ENCODE measurements around the gene AREL1. TPM values are rescaled to one million over a fixed set of nuclear protein-coding genes. Genes with fewer than 3 reads are reported as not detected.

Gene AREL1
- total and polyA plus RNA-seq, 2 donors from 2014 or later = 13.5 to 42.3 TPM

DNA sequence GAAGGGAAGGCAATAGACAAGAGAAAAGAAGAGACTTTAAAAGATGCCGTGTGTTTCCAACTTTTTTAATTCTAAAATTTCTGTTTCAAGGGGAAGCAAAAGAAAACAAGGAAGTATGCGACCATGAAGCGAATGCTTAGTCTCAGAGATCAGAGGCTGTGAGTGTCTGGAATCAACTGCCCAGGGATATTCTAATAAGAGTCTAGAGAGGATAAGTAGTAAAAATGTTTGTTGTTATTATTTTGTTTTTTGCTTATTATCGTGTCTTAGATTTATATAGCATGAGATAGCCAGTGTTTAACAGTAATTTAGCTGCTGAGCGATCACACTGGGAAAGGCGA lies 485 bp upstream of the AREL1 start:
- Histone ChIP-seq H3K27me3 (ENCODE audit: control insufficient read depth, insufficient read depth, low read length) (no peaks in the 10 kb centered on the region), H3K27ac (ENCODE audit: low read depth in 2 of 2, low read length in 2 of 2) (peak overlapping the region; percentile 65 to 69), H3K4me1 (ENCODE audit: control insufficient read depth in 2 of 3, insufficient read depth in 2 of 3, low read depth in 1 of 3, low read length in 3 of 3) (peaks cover 0 to 6% (median 4%) of the 10 kb centered on the region in 3 donors), H3K4me3 (ENCODE audit: low read length in 3 of 3) (peak overlapping the region; percentile 95 to 100 (median 95)), H3K9ac (ENCODE audit: low read length in 3 of 3) (peak overlapping the region; percentile 92 to 100 (median 94)), H3K36me3 (ENCODE audit: control insufficient read depth in 2 of 3, insufficient read depth in 3 of 3, low read length in 3 of 3) (peaks cover 4 to 22% (median 9%) of the 10 kb centered on the region in 3 donors), H3K9me3 (ENCODE audit: control insufficient read depth in 2 of 3, insufficient read depth in 1 of 3, low read length in 3 of 3) (no peaks in the 10 kb centered on the region)
- TF ChIP-seq, protein P1, sequence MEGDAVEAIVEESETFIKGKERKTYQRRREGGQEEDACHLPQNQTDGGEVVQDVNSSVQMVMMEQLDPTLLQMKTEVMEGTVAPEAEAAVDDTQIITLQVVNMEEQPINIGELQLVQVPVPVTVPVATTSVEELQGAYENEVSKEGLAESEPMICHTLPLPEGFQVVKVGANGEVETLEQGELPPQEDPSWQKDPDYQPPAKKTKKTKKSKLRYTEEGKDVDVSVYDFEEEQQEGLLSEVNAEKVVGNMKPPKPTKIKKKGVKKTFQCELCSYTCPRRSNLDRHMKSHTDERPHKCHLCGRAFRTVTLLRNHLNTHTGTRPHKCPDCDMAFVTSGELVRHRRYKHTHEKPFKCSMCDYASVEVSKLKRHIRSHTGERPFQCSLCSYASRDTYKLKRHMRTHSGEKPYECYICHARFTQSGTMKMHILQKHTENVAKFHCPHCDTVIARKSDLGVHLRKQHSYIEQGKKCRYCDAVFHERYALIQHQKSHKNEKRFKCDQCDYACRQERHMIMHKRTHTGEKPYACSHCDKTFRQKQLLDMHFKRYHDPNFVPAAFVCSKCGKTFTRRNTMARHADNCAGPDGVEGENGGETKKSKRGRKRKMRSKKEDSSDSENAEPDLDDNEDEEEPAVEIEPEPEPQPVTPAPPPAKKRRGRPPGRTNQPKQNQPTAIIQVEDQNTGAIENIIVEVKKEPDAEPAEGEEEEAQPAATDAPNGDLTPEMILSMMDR (IDR thresholded peaks at IDR 0.05; ENCODE audit: borderline replicate concordance, extremely low read depth, insufficient read depth) = no peak
- intact Hi-C loops (cut with DNase I) = no loop called here
- FAIRE-seq (no peak), DNase-seq (no peak)

DNA sequence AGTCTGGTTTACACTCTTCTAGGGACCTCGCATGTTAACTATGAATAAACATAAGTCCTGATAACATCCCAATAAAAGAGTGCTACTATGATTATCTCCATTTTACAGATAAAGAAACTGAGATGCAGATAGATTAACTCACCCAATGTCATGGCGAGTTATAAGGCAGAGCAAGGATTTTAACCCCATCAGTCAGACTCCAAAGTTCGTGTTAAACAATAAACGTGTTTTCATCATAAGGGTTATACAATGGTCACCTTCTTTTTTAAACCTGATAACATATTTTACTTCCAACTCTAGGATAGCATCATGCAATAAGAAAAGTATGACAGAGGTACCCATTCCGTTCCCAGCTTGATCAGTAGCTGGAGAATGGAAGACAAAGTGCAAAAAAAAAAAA lies 1.2 kb downstream of the AREL1 start:
- H3K4me1 ChIP-seq (ENCODE audit: control insufficient read depth in 2 of 3, insufficient read depth in 2 of 3, low read depth in 1 of 3, low read length in 3 of 3) = peaks cover 0 to 7% (median 4%) of the 10 kb centered on the region in 3 donors
- H3K9ac ChIP-seq (ENCODE audit: low read length in 3 of 3) = no peak overlapping the region
- no peak overlapping the region for H3K27ac ChIP-seq (ENCODE audit: low read depth in 2 of 2, low read length in 2 of 2)
- H3K9me3 ChIP-seq (ENCODE audit: control insufficient read depth in 2 of 3, insufficient read depth in 1 of 3, low read length in 3 of 3) = no peaks in the 10 kb centered on the region
- TF ChIP-seq, protein P1 (IDR thresholded peaks at IDR 0.05; ENCODE audit: borderline replicate concordance, extremely low read depth, insufficient read depth) = no peak
- intact Hi-C loops (cut with DNase I) = no loop called here
- FAIRE-seq = no peak
- no peaks in the 10 kb centered on the region for H3K27me3 ChIP-seq (ENCODE audit: control insufficient read depth, insufficient read depth, low read length)
- peaks cover 4 to 11% (median 4%) of the 10 kb centered on the region in 3 donors for H3K36me3 ChIP-seq (ENCODE audit: control insufficient read depth in 2 of 3, insufficient read depth in 3 of 3, low read length in 3 of 3)
- DNase-seq = no peak
- peak overlapping the region in 1 of 3 donors; percentile 40 for H3K4me3 ChIP-seq (ENCODE audit: low read length in 3 of 3)

DNA sequence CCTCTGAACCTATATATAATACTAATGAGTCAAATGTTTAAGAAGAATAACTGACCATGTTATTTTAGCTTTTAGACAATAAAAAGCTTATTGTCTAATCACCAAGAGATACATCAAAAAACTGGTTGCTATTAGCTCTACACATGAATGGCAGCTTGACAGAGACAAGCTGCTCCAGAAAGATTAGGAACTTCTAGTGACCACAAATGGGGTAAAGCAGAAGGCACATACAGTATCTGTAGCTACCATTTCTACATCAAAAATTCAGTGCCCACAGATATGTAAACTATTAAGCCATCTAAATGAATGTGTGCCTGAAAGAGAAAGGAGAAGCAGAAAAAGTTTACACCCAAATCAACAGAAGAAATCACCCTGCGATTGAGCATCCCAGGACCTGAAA lies 2.4 kb downstream of the AREL1 start:
- intact Hi-C loops (cut with DNase I) = no loop called here

More for the DNA sequence above, 2.4 kb downstream of the AREL1 start:
- Histone ChIP-seq H3K4me1 (ENCODE audit: control insufficient read depth in 2 of 3, insufficient read depth in 2 of 3, low read depth in 1 of 3, low read length in 3 of 3) (peaks cover 4 to 10% (median 6%) of the 10 kb centered on the region in 3 donors), H3K9me3 (ENCODE audit: control insufficient read depth in 2 of 3, insufficient read depth in 1 of 3, low read length in 3 of 3) (no peaks in the 10 kb centered on the region), H3K36me3 (ENCODE audit: control insufficient read depth in 2 of 3, insufficient read depth in 3 of 3, low read length in 3 of 3) (peaks cover 0 to 2% (median 2%) of the 10 kb centered on the region in 3 donors), H3K9ac (ENCODE audit: low read length in 3 of 3) (no peak overlapping the region), H3K4me3 (ENCODE audit: low read length in 3 of 3) (no peak overlapping the region), H3K27ac (ENCODE audit: low read depth in 2 of 2, low read length in 2 of 2) (no peak overlapping the region), H3K27me3 (ENCODE audit: control insufficient read depth, insufficient read depth, low read length) (no peaks in the 10 kb centered on the region)
- TF ChIP-seq, protein P1 (IDR thresholded peaks at IDR 0.05; ENCODE audit: borderline replicate concordance, extremely low read depth, insufficient read depth) = no peak
- FAIRE-seq = no peak
- no peak for DNase-seq
